SK-MEL-5 (cell line): Measurements from ENCODE around the gene EPHB2. TPM values are rescaled to one million over a fixed set of nuclear protein-coding genes. Genes with fewer than 3 reads are reported as not detected.
"Not testable (repeated sequence)": the region's sequence is repeated elsewhere in the genome, so short reads cannot be mapped to it uniquely, and the experiment has no call there.

Experiments
- DNase-seq: peaks from one replicate; pipeline ENCODE4 v3.0.0-alpha.2; 2016; ENCODE audit warnings: low read depth, low spot score
- in situ Hi-C: cut with HindIII; loops from 2 replicates; pipeline ENCODE4 v1.10.0; 2016; ENCODE audit warnings: low sequenced_read_pairs, high pct_unique_total_duplicates, low pct_unique_long_range_greater_than_20kb
- polyA plus RNA-seq, 2 experiments: library from polyadenylated mRNA; depleted of rRNA; stranded (reverse); fragments of >200 nt; gene quantifications; 2 replicates each; pipeline ENCODE4 v1.2.3, GENCODE V29; 2015
- total RNA-seq: library from RNA; depleted of rRNA; stranded (reverse); fragments of >200 nt; shearing (Covaris generic); gene quantifications from 2 replicates; pipeline ENCODE4 v1.2.3, GENCODE V29; 2014; rRNA removed

Gene EPHB2
- 0.67 and 1.3 TPM in 2 replicates for total RNA-seq
- polyA plus RNA-seq (2015; cell fraction: cytosol; rRNA removed): 1.2 and 2.2 TPM in 2 replicates
- 0.36 and 1.8 TPM in 2 replicates for polyA plus RNA-seq (2015; cell fraction: nucleus; rRNA removed)

GRCh38 chr1:22710701-22711049 lies at the start of gene EPHB2:
TSS of gene EPHB2 (plus strand) at chr1:22710839. CDS start at chr1:22710983, 144 bp downstream.
- no peak for DNase-seq
- in situ Hi-C loops: no loop called here

- no peak for DNase-seq
- in situ Hi-C loops: no loop called here
Measured at GRCh38 chr1:22661880-22662279, 48.8 kb upstream of the EPHB2 start.

GRCh38 chr1:22662318-22662717 lies 48.3 kb upstream of the EPHB2 start:
- DNase-seq: peak; percentile 70
- in situ Hi-C loops: no loop called here

GRCh38 chr1:22662986-22663408 lies 47.6 kb upstream of the EPHB2 start:
- DNase-seq: no peak
- in situ Hi-C loops: no loop called here

- DNase-seq: peak; percentile 40
- in situ Hi-C loops: no loop called here
Measured at GRCh38 chr1:22665752-22666151, 44.9 kb upstream of the EPHB2 start.

- in situ Hi-C loops: no loop called here
- DNase-seq: no peak
Measured at GRCh38 chr1:22666412-22666811, 44.2 kb upstream of the EPHB2 start.

- in situ Hi-C loops, DNase-seq: not testable (repeated sequence)
Measured at GRCh38 chr1:22668840-22669239, 41.8 kb upstream of the EPHB2 start.

- in situ Hi-C loops: no loop called here
- DNase-seq: no peak
Measured at GRCh38 chr1:22670352-22670975, 40.2 kb upstream of the EPHB2 start.

GRCh38 chr1:22671999-22672398 lies 38.6 kb upstream of the EPHB2 start:
- DNase-seq: no peak
- in situ Hi-C loops: no loop called here

- in situ Hi-C loops: no loop called here
- DNase-seq: peak; percentile 59
Measured at GRCh38 chr1:22673486-22674409, 36.9 kb upstream of the EPHB2 start.

GRCh38 chr1:22674410-22674749 lies 36.3 kb upstream of the EPHB2 start:
- in situ Hi-C loops: no loop called here

GRCh38 chr1:22676151-22676550 lies 34.5 kb upstream of the EPHB2 start:
- in situ Hi-C loops: not testable (repeated sequence)

More at GRCh38 chr1:22674410-22674749, 36.3 kb upstream of the EPHB2 start:
- no peak for DNase-seq

GRCh38 chr1:22676916-22677583 lies 33.6 kb upstream of the EPHB2 start:
- no peak for DNase-seq
- in situ Hi-C loops: no loop called here

More at GRCh38 chr1:22676151-22676550, 34.5 kb upstream of the EPHB2 start:
- not testable (repeated sequence) for DNase-seq

GRCh38 chr1:22677931-22678896 lies 32.4 kb upstream of the EPHB2 start:
- no peak for DNase-seq
- in situ Hi-C loops: no loop called here

GRCh38 chr1:22680726-22681125 lies 29.9 kb upstream of the EPHB2 start:
- DNase-seq: no peak

GRCh38 chr1:22681556-22682276 lies 28.9 kb upstream of the EPHB2 start:
- no peak for DNase-seq
- in situ Hi-C loops: no loop called here

More at GRCh38 chr1:22680726-22681125, 29.9 kb upstream of the EPHB2 start:
- in situ Hi-C loops: no loop called here
